Epithelial cell of alveolus of lung (primary cell): Measurements from ENCODE around the gene RAB21. TPM values are rescaled to one million over a fixed set of nuclear protein-coding genes. Genes with fewer than 3 reads are reported as not detected.

Experiments
- total RNA-seq: library from RNA; depleted of rRNA; stranded (reverse); fragments of >200 nt; gene quantifications from 2 replicates; pipeline ENCODE4 v1.2.1, GENCODE V29; 2015

Gene RAB21
- total RNA-seq: 7.2 and 14.0 TPM in 2 replicates

DNA sequence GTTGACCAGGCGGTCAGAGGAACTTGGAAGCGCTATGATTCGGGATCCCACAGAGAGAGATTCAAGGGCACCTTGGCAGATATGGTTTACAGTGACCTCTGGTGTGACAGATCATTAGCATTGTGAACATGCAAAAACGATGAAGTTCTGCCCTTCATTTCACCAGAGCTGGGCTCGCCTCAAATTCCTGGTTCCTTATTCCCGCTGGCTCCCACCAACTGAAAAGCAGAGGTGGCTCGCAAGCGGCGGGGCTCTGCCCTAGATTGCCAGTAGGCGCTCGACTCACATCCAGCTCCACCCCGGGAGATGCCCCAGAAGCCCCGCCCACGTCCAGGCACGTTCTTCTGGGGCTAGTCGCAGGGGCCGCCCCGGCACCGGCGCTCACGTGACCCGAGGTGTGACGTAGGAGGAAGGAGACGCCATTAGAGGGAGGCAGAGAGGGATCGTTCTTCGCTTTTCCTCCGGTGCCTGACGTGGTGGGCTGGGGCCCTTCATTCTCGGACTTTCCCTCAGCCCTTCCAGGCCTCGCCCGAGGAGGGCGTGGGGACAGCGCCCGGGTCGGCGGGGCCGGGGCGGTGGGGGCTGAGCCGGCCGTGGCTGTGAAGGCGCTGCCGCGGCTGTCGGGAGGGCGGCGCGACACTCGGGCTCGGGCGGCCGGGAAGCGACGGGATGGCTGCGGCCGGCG, at the start of gene RAB21:
RAB21 (plus strand) TSS at position 403 of the 685 bp plus-strand sequence; CDS start at position 670, 267 bp downstream.

Other genes starting within 250 kb of the RAB21 start
- gene ZFC3H1, start 91.0 kb upstream of the RAB21 start, total RNA-seq: 9.4 and 31.7 TPM in 2 replicates
- gene THAP2, start 90.6 kb upstream of the RAB21 start, total RNA-seq: 3.4 and 4.7 TPM in 2 replicates
- gene TMEM19, start 68.8 kb upstream of the RAB21 start, total RNA-seq: 7.4 and 17.9 TPM in 2 replicates
- gene TBC1D15, start 84.9 kb downstream of the RAB21 start, total RNA-seq: 12.7 and 27.8 TPM in 2 replicates
- gene TPH2, start 184.0 kb downstream of the RAB21 start, total RNA-seq: not detected in 2 replicates